Loucy (cell line): ENCODE data around the gene TEP1.

Experiments
- H2AFZ ChIP-seq: fragments of 200-600 bp; sonication (generic); 2 replicates; pipeline ENCODE4 v1.6.0; 2016; ENCODE audit warnings: antibody characterized with exemption, mild to moderate bottlenecking, low read length, moderate library complexity
- H3F3A ChIP-seq: fragments of 200-600 bp; 2 replicates; pipeline ENCODE4 v1.6.0; 2016; ENCODE audit warnings: antibody characterized with exemption, low read depth, mild to moderate bottlenecking
- H3K27me3 ChIP-seq: fragments of 200-600 bp; sonication (generic); 2 replicates; pipeline ENCODE4 v1.6.1; 2014; ENCODE audit warnings: low read length, mild to moderate bottlenecking; ENCODE audit not compliant: insufficient read depth, poor library complexity, severe bottlenecking
- H3K36me3 ChIP-seq: fragments of 200-600 bp; sonication (generic); 2 replicates; pipeline ENCODE4 v1.6.1; 2016; ENCODE audit warnings: low read length; ENCODE audit not compliant: insufficient read depth
- H3K4me1 ChIP-seq: fragments of 200-600 bp; sonication (generic); 2 replicates; pipeline ENCODE4 v1.5.1; 2014; ENCODE audit warnings: low read length, mild to moderate bottlenecking; ENCODE audit not compliant: insufficient read depth, poor library complexity, severe bottlenecking
- H3K4me2 ChIP-seq: fragments of 200-600 bp; sonication (generic); 2 replicates; pipeline ENCODE4 v1.6.0; 2014; ENCODE audit warnings: antibody characterized with exemption, low read length, low read depth, mild to moderate bottlenecking; ENCODE audit not compliant: poor library complexity, severe bottlenecking
- H3K4me3 ChIP-seq: fragments of 200-600 bp; sonication (generic); 2 replicates; pipeline ENCODE4 v1.5.1; 2014; ENCODE audit warnings: low read length, mild to moderate bottlenecking, mixed read lengths; ENCODE audit not compliant: poor library complexity, severe bottlenecking
- H3K79me2 ChIP-seq: fragments of 200-600 bp; sonication (generic); 2 replicates; pipeline ENCODE4 v1.6.1; 2014; ENCODE audit warnings: low read length; ENCODE audit not compliant: insufficient read depth
- H3K9ac ChIP-seq: fragments of 200-600 bp; sonication (generic); 2 replicates; pipeline ENCODE4 v1.6.0; 2014; ENCODE audit warnings: mild to moderate bottlenecking, low read depth, low read length, moderate library complexity; ENCODE audit not compliant: poor library complexity, severe bottlenecking
- H3K9me2 ChIP-seq: fragments of 200-600 bp; sonication (generic); replicated peaks from 2 replicates; pipeline ENCODE4 v1.6.1; 2016; ENCODE audit warnings: low read depth, low read length, mixed read lengths
- H3K9me3 ChIP-seq: fragments of 200-600 bp; sonication (generic); 2 replicates; pipeline ENCODE4 v1.6.1; 2014; ENCODE audit warnings: mild to moderate bottlenecking, antibody characterized with exemption, low read length, low read depth; ENCODE audit not compliant: insufficient read depth
- H4K20me1 ChIP-seq: fragments of 200-600 bp; sonication (generic); 2 replicates; pipeline ENCODE4 v1.6.0; 2014; ENCODE audit warnings: antibody characterized with exemption, low read length, mild to moderate bottlenecking; ENCODE audit not compliant: insufficient read depth, poor library complexity, severe bottlenecking
- EZH2phosphoT487 ChIP-seq: fragments of 200-600 bp; IDR thresholded peaks from 2 replicates; pipeline ENCODE4 v1.6.1; 2018; ENCODE audit warnings: antibody characterized with exemption, mild to moderate bottlenecking, moderate library complexity, borderline replicate concordance
- TF ChIP-seq, protein P1 (sequence below): fragments of 200-600 bp; sonication (generic); conservative IDR thresholded peaks from 2 replicates; pipeline ENCODE4 v1.5.1; 2014; ENCODE audit warnings: mild to moderate bottlenecking, antibody characterized with exemption, low read length

The TEP1 gene

GRCh38 chr14:20334017-20334416, 79.3 kb downstream of the TEP1 start:
- H3K4me3 ChIP-seq: peak overlapping the region; percentile 87
- 0 out of 2 replicates have a peak, but pooled peaks cover 3% of the 10 kb centered on the region for H3F3A ChIP-seq
- no peaks in the 10 kb centered on the region for H3K36me3 ChIP-seq
- H3K27me3 ChIP-seq: no peaks in the 10 kb centered on the region
- TF ChIP-seq, protein P1, sequence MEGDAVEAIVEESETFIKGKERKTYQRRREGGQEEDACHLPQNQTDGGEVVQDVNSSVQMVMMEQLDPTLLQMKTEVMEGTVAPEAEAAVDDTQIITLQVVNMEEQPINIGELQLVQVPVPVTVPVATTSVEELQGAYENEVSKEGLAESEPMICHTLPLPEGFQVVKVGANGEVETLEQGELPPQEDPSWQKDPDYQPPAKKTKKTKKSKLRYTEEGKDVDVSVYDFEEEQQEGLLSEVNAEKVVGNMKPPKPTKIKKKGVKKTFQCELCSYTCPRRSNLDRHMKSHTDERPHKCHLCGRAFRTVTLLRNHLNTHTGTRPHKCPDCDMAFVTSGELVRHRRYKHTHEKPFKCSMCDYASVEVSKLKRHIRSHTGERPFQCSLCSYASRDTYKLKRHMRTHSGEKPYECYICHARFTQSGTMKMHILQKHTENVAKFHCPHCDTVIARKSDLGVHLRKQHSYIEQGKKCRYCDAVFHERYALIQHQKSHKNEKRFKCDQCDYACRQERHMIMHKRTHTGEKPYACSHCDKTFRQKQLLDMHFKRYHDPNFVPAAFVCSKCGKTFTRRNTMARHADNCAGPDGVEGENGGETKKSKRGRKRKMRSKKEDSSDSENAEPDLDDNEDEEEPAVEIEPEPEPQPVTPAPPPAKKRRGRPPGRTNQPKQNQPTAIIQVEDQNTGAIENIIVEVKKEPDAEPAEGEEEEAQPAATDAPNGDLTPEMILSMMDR: no peak
- no peak for TF ChIP-seq EZH2phosphoT487
- H3K4me1 ChIP-seq: peaks cover 23% of the 10 kb centered on the region
- peak overlapping the region; percentile 88 for H3K4me2 ChIP-seq
- no peaks in the 10 kb centered on the region for H3K9me2 ChIP-seq
- H3K79me2 ChIP-seq: peaks cover 40% of the 10 kb centered on the region
- peaks cover 21% of the 10 kb centered on the region for H4K20me1 ChIP-seq
- H3K9me3 ChIP-seq: no peaks in the 10 kb centered on the region
- peak overlapping the region; percentile 86; the same call in 1 of the 2 replicates for H2AFZ ChIP-seq
- H3K9ac ChIP-seq: peak overlapping the region; percentile 76

GRCh38 chr14:20333494-20333841, 79.8 kb downstream of the TEP1 start:
- H3K27me3 ChIP-seq: no peaks in the 10 kb centered on the region
- TF ChIP-seq EZH2phosphoT487: no peak
- TF ChIP-seq, protein P1: no peak
- H3K4me3 ChIP-seq: peak overlapping the region; percentile 87
- peak overlapping the region; percentile 76 for H3K9ac ChIP-seq
- H3K9me2 ChIP-seq: no peaks in the 10 kb centered on the region
- peaks cover 28% of the 10 kb centered on the region for H3K4me1 ChIP-seq
- H3K36me3 ChIP-seq: no peaks in the 10 kb centered on the region
- no peaks in the 10 kb centered on the region for H3K9me3 ChIP-seq
- H2AFZ ChIP-seq: peak overlapping the region; percentile 86
- peak overlapping the region; percentile 88 for H3K4me2 ChIP-seq
- H3F3A ChIP-seq: 0 out of 2 replicates have a peak, but pooled peaks cover 8% of the 10 kb centered on the region
- peaks cover 45% of the 10 kb centered on the region for H3K79me2 ChIP-seq
- peaks cover 26% of the 10 kb centered on the region for H4K20me1 ChIP-seq

DNA sequence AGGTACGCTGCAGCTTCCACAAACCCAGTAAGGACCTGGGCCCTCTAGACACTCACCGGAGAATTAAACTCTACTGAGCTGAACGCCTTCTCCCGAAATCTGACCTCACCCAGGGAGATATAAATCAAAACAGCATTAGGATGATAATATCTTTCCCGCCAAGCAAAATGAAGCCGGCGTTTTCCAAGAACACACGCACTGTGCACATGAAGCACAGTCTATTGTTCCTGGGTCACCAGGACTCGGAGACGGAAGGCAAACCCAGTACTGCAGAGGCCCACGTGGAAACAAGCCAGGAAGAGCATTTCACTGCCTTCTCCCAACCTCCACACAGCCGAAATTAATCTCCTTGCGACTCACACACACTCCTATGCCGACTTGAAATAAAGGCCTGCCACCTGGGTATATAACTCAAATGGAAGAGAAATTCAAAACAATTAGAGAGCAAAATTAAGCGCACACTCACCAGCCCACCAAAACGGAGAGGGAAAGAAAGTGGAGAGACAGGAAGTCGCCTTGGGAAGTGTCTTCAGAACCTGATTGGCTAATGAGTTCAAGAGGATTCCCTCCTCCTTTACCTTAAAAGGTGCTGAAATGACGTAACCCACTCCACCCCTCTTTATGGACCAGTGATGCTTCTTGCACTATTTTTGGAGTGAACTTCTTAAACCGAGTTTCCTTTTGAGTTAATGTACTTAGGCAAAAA, 80.4 kb downstream of the TEP1 start, which contains the start of gene CCNB1IP1:
Gene CCNB1IP1 (minus strand): TSS at position 492 of the 706 bp plus-strand sequence. CDS start 16,756 bp downstream, outside the sequence.
- H3K79me2 ChIP-seq: peaks cover 49% of the 10 kb centered on the region
- peaks cover 13% of the 10 kb centered on the region; the same call in 1 of the 2 replicates for H3F3A ChIP-seq
- H3K4me1 ChIP-seq: peaks cover 32% of the 10 kb centered on the region
- TF ChIP-seq, protein P1: no peak
- no peak for TF ChIP-seq EZH2phosphoT487
- peak within 1 kb of the TSS; percentile 86 for H2AFZ ChIP-seq
- peak within 1 kb of the TSS; percentile 88 for H3K4me2 ChIP-seq
- H4K20me1 ChIP-seq: peaks cover 32% of the 10 kb centered on the region
- no peaks in the 10 kb centered on the region for H3K27me3 ChIP-seq
- peak within 1 kb of the TSS; percentile 76 for H3K9ac ChIP-seq
- no peaks in the 10 kb centered on the region for H3K9me3 ChIP-seq
- H3K4me3 ChIP-seq: peak within 1 kb of the TSS; percentile 87
- H3K9me2 ChIP-seq: no peaks in the 10 kb centered on the region
- H3K36me3 ChIP-seq: no peaks in the 10 kb centered on the region
